GM21423 (cell line): Measurements from ENCODE around the gene SLC16A10.
"Not testable (repeated sequence)": the region's sequence is repeated elsewhere in the genome, so short reads cannot be mapped to it uniquely, and the experiment has no call there.

Source experiments
- ATAC-seq: cut with Tn5 transposase; IDR thresholded peaks from one replicate; pipeline ENCODE4 v1.9.1; 2021; ENCODE audit warnings: mild to moderate bottlenecking, moderate library complexity; ENCODE audit not compliant: unreplicated experiment

The SLC16A10 gene

DNA sequence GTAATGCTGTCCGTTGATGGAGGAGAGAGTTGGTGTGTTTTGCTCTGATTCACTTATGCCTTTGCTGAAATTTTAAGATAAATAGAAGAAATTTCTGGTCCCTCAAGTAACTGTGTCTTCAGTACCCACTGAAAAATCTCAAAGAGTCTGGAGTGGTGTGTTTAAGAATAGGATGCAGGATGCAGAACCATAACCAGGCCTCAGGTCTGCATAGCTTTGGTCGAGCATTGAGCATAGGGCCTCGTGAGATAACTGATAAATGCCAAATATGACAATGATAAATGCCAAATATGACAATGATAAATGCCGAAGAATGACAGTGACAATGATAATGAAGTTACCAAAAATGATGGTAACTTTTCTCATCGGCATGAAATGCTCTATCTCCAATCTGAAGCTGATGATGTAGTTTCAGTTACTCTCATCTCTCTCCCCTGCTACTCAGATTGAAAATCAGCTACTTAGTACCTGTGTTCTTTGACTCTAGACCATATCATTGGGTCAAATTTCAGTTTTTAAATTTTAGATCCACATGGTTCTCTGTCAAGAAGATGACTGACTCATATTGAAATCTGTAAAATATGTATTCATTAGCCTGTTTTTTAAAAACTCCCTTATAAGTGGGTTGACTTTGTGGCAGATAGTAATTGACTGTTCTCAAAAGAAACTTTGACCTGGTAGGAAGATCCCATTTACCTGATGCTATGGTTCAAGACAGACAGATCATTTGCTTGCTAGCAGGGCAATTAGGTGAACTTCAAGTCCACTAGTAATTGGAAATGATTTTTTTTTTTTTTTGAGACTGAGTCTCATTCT, 96.6 kb downstream of the SLC16A10 start:
- no peak for ATAC-seq

DNA sequence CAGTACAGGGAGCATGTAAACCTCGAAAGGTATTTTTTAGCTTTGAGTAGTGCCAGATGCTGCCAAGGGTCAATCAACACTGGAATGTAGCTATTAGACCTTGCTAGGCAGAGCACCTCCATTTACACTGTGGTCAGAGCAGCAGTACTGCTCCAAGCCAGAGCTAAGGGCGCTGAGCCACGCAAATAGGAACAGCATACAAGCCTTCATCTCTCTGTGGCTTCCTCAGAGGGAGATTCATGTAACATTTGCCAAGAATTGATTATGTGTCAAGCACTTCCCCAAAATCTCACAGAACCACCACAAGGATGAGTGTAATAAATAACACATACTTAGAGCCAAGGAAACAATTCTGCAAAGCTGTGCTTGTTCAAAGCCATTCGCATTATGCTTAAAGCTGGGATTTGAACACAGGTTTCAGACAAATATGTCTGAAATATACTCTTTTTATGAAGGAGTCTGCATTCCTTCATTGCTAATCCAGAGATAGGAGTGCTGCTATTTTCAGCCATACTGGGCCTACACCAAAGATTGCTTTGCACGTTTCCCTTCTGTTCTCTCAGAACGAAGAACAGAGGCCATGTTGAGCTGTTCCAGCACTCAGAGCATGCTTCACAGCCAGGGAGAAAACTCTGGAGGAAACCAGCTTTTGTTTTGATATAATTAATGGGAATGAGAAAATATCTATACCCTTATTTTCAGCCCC, 97.7 kb downstream of the SLC16A10 start:
- no peak for ATAC-seq

GRCh38 chr6:111185954-111186353, 98.7 kb downstream of the SLC16A10 start:
- no peak for ATAC-seq

DNA sequence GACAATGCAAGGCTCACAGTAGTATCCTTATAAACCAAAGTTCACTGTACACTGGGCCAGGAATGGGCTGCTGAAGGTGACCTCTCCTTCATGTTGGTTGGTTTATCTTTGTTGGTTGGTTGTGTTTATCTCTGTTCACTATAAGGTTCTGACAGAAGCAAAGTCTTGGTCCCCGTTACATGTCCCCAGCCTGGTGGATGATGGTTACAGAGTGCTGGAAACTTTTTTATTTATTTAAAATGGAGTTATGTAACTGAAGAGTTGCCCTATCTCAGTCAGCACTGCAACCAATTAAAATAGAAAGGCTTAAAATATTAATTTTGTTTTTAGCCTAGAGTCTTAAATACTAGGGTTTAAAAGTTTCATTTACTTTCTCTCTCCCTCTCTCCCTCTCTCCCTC, 100.6 kb downstream of the SLC16A10 start:
- ATAC-seq: no peak

DNA sequence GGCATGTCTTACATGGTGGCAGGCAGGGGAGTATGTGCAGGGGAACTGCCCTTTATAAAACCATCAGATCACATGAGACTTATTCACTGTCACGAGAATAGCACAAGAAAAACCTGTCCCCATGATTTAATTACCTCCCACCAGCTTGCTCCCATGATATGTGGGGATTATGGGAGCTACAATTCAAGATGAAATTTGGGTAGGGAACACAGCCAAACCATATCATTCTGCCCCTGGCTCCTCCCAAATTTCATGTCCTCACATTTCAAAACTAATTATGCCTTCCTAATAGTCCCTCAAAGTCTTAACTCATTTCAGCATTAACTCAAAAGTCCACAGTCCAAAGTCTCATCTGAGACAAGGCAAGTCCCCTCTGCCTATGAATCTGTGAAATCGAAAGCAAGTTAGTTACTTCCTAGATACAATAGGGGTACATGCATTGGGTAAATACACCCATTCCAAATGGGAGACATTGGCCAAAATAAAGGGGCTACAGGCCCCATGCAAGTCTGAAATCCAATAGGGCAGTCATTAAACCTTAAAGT, 102.4 kb downstream of the SLC16A10 start:
- ATAC-seq: not testable (repeated sequence)

- ATAC-seq: no peak
Measured at GRCh38 chr6:111190637-111191036, 103.3 kb downstream of the SLC16A10 start.

- ATAC-seq: not testable (repeated sequence)
Measured at GRCh38 chr6:111191136-111191535, 103.8 kb downstream of the SLC16A10 start.

- ATAC-seq: no peak
Measured at GRCh38 chr6:111192911-111193555, 105.7 kb downstream of the SLC16A10 start.

DNA sequence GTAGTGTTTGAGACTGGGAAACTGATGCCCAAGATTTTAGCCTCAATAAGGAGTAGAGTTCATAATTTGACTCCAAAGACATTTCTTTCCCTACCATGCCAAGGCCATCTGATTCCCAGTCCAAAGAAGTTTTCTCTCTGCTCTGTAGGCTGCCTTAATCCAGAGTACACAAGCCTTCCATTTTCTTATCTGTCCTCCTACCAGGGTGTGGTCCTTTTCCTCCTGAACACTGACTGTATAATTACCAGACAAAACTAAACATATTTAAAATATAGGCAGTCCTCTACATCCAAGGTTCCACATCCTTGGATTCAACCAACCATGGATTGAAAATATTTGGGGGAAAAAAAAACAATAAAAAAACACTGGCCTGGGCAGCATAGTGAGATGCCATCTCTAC, 108.4 kb downstream of the SLC16A10 start:
- ATAC-seq: no peak

DNA sequence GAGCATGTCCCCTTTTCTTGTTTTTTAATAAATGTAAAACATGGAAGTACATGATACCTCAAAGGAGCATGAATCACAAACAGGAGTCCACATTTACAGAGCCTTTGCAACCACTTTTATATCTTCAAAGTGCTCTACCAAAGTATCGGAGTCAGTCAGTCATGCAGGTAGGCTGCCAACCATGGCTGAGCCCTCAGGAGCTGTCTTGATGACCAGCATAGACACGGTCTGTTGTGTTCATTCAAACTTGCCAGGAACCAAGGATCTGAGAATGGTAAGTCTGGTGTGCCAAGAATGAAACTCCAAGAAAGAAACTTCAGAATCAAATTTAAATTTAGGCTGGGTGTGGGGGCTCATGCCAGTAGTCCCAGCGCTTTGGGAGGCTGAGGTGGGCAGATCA, 111.5 kb downstream of the SLC16A10 start:
- no peak for ATAC-seq

DNA sequence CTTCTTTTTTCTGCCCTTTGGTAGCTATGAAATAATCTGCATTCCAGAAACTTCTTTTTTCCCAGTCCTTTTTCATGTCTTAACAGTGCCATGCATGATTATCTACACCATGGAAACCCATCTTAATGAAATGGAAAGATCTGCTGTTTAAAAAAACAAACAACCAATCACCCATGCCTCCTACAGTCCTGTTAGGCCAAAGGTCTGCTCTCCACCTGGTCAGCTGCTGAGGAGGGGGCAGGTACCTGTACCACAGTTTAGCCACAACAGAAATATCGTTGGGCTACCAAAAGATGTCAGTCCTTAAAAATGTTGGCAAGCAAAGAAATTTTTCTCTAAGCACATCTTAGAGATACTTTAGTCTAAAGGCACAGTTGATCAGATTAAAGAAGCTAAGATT, 112.6 kb downstream of the SLC16A10 start:
- no peak for ATAC-seq

GRCh38 chr6:111200350-111201243, 113.3 kb downstream of the SLC16A10 start:
- no peak for ATAC-seq

- ATAC-seq: no peak
Measured at GRCh38 chr6:111201244-111201554, 113.9 kb downstream of the SLC16A10 start.

- ATAC-seq: no peak
Measured at GRCh38 chr6:111201764-111202163, 114.5 kb downstream of the SLC16A10 start.

- ATAC-seq: not testable (repeated sequence)
Measured at GRCh38 chr6:111203539-111203938, 116.2 kb downstream of the SLC16A10 start.

DNA sequence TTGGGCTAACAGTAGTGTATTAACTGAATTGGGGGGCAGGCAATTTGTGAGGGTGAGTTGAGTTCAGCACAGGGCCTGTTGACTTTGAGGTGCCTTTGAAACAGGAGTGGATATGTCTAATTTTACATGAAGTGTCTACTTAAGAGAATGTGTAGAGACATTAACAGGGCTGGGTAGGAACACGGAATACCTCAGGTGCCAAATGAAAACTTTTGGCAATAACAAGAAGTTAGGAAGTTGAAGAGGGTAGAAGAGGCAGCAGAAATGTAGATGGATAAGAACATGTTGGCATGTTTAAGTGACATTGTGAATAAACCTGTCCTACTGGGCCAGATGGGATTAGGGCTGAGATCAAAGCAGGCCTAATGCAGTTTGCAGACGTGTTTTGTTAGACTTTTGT, 117.0 kb downstream of the SLC16A10 start:
- ATAC-seq: no peak

GRCh38 chr6:111204881-111205280, 117.6 kb downstream of the SLC16A10 start:
- ATAC-seq: no peak

- no peak for ATAC-seq
Measured at GRCh38 chr6:111205502-111205901, 118.2 kb downstream of the SLC16A10 start.

DNA sequence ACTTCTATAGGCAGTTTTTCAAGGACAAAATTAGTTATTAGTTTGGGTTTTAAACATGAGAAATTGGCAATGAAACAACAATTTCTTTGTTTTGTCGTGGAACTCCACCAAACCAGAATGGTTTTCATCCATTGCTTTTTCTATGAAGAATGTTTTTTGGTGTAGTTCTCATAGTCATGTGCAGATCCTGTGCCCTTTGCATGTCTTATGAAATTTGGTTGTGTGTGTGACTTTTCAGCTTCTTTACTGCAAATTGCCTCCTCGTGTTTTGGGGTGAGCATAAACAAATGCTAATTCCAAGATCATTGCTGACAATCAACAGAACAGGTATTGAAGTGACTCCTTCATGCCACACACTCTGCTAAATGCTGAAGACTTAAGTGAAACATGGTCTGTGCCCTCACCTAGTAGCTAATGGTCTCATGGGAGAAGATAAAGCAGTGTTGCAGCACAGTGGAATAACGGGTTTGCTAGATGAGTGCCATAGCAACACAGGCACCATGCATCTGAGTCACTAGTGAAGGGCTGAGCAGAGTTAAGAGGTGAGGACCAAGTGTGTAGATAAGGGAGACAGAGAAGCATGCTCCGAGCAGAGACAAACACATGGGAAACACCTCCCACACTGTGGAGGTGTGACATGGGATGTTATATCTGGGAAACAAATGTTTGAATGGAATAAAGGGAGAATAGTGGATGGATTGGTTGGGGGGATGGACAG, 120.0 kb downstream of the SLC16A10 start:
- no peak for ATAC-seq

DNA sequence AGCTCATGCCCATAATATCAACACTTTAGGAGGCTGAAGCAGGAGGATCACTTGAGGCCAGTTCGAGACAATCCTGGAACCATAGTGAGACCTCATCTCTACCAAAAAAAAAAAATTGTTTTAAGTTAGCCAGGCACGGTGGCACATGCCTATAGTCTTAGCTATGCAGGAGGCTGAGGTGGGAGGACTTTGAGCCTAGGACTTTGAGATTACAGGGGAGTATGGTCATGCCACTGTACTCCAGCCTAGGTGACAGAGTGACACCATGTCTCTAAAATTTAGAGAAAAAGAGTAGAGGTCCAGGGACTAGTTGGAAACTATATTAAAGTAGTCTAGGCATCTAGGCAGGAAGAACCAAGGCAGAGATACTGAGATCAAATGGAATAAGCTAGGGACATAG, 121.6 kb downstream of the SLC16A10 start:
- no peak for ATAC-seq
